Myocyte (in vitro differentiated cells): ENCODE results near the gene TMEM243. TPM values are rescaled to one million over a fixed set of nuclear protein-coding genes. Genes with fewer than 3 reads are reported as not detected.

ENCODE experiments used
- DNase-seq: peaks from one replicate; pipeline ENCODE4 v3.0.0-alpha.2; 2012; ENCODE audit warnings: low read depth
- total RNA-seq: library from RNA; depleted of rRNA; stranded (reverse); fragments of >200 nt; gene quantifications from 2 replicates; pipeline ENCODE4 v1.2.3, GENCODE V29; 2014

The TMEM243 gene
- total RNA-seq, 1 donor from 2014 or later, result 17.4 TPM

DNA sequence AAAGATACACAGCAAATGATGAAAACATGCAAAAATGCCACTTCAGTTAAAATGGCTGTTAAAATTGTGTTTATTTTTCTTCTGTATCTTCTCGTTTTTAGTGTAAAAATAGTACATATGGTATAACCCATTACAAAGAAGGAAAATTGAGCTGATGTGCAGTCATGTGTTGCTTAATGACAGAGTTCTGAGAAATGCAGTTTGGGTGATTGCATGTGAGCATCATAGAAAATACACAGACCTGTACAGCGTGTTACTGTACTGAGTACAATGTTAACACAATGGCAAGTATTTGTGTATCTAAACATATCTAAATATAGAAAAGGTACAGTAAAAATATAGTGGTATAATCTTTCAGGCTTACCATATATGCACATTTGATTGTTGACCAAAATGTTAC is 60.0 kb downstream of the TMEM243 start:
- no peak for DNase-seq

DNA sequence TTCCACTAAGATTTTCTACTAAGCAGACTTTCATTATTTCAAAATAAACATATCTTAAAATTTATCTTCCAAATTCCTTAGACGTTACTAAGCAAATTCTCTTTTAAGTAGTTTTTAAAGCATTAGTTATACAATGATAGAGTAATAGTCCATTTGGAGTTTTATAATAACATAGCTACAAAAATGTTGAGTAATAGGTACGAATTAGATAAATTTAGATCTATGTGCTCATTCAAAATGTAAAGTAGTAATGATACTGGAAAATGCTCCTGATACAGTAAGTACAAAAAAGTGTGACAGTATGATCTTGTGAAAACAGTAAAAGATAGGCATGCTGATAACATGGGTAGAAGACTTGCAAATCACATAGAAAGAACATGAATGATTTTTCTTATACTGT is 62.8 kb downstream of the TMEM243 start:
- DNase-seq, result no peak

- no peak for DNase-seq
Observed at GRCh38 chr7:87155788-87156187, 63.7 kb downstream of the TMEM243 start.

- DNase-seq, result no peak
Observed at GRCh38 chr7:87154569-87154968, 65.0 kb downstream of the TMEM243 start.

DNA sequence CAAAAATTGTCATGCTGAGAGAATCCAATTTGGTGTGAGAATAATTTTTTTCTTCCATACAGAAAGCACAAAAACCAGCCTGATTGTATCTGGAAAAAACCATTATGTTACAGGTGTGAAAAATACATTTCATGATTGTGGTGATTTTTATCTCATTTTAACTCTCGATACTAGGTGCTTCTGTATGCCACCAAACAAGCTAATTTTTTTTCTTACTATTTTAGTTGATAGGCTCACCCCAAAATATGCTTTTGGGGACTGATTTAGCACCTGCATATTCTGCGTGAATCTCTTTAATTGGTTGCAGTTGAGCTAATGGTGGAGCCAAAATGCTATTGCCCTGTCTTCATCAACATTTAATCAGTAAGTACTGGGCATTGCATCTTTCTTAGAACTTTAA is 65.4 kb downstream of the TMEM243 start:
- DNase-seq, result no peak

DNA sequence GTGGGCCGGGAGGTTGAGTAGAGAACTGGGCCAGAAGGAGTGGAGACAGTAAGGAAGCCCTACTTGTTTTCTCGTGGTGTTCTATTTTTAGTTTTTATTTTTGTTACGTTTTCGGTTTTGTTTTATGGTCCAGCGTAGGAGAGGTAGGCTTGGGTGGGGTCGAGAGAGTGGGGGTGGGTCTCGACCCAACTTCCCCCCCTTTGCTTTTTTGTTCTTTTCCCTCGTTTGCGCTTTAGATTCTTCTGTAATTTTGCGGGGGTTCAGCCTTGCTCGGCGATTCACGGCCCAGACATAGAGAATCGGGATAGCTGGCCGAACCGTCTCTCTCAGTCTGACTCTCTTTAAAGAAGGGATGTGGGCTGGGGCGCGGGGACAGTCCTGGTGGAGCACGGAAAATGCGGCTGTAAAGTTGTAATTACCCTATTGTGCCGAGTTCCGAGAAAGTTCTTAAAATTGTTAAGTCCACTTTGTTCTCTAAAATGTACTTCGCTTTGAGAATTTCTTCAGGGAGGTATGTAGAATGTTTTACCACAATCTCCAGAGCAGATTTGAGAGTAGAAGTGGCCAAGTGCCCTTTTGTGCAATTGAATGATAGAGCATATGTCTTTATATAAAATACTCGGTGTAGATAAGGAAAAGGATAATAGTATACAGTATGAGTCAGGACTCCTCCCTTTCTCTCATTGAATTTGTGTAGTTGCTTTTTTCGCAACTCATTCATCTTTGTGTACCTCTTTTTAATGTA is 66.5 kb downstream of the TMEM243 start:
- DNase-seq, result peak; percentile 52

GRCh38 chr7:87152112-87152896 is 67.2 kb downstream of the TMEM243 start, which contains the start of gene DMTF1:
TSS of gene DMTF1 (plus strand) at chr7:87152453. CDS start at chr7:87164942, 12,489 bp downstream.
- DNase-seq, result peak; percentile 99

GRCh38 chr7:87151729-87152111 is 67.8 kb downstream of the TMEM243 start:
- no peak for DNase-seq

GRCh38 chr7:87151002-87151728 is 68.4 kb downstream of the TMEM243 start:
- DNase-seq, result no peak

GRCh38 chr7:87148332-87148955 is 71.1 kb downstream of the TMEM243 start:
- peak; percentile 62 for DNase-seq

DNA sequence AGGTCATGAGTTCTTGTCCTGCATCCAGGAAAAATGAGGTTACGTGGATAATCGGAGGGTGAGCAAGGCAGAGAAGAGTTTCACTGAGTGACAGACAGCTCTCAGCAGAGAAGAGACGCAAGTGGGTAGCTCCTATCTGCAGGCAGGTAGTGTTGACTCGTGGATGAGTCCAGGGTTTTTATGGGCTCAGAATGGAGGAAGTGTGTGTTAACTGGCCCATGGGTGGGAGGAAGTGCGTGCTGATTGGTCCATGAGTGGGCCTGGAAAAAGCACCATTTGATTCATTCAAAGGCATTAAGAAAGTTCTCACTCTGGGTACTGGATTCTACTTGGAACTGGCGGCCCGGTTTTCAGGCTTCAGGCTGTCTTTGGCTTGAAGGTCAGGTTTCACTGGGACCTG is 72.0 kb downstream of the TMEM243 start:
- DNase-seq, result no peak

DNA sequence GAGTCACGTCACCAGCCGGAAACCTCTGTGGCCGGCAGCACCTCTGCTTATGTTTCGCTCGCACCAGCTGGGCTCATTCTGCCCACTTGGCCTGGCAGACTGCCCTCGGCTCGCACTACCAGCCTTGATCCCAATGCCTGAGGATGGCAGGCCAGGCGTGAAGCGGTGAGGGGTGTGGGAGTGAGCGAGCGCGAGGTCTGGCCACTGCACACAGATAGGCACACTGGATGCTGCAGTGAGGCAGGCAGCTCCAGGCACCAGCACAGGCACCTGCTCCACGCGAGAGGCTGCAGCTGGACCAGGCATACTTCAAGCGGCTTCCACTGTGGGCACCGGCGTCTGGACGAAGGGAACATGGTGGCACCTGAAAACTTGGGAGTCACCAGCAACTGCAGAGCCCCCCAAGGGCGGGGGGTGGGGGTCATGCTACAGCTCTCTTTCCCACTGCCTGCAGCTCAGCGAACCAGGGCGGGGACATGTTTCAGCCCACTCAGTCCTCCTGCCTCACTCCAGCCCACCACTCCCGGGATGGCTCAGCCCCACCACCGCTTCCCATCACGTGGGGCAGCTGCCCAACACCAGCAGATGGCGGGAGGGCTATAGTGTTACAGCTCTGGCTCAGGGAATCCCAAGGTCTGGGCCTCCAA is 72.7 kb downstream of the TMEM243 start:
- DNase-seq, result peak; percentile 84

Other genes starting within 250 kb of the TMEM243 start
- gene ELAPOR2, start 160.1 kb downstream of the TMEM243 start, total RNA-seq, result 6.4 and 7.1 TPM in 2 replicates
- 68.5 and 69.1 TPM in 2 replicates for gene DMTF1, start 67.3 kb downstream of the TMEM243 start, total RNA-seq
- gene CROT, start 125.9 kb upstream of the TMEM243 start, total RNA-seq, result 14.7 and 38.8 TPM in 2 replicates